ENCODE data around the gene CST6. TPM values are rescaled to one million over a fixed set of nuclear protein-coding genes. Genes with fewer than 3 reads are reported as not detected.
"Not testable (repeated sequence)": the region's sequence is repeated elsewhere in the genome, so short reads cannot be mapped to it uniquely, and the experiment has no call there.

Gene CST6
- total RNA-seq, 8 experiments from 2014 or later, result 0.46 to 0.81 TPM; not detected in 6

- WGBS, 10 experiments, result 33 to 100% (median 90%) methylated on average over 1 to 5 of the region's 5 CpGs; no CpG with 5 or more reads in 2 of the 10 experiments
- in situ Hi-C loops (cut with MboI; ENCODE audit: low pct_unique_long_range_greater_than_20kb in 2 of 9, low sequenced_read_pairs in 9 of 9, unreplicated experiment in 9 of 9), result loop anchor here in 4 of 9 experiments (25.0 kb wide), 2 partner anchors 105 to 280 kb away; partner anchors contain the start of genes KAT5 (in 3 of the 4), RNASEH2C (in 3 of the 4), CCDC85B (in 1 of the 4) and CTSW (in 1 of the 4)
- no peaks in the 10 kb centered on the region for H3K4me1 ChIP-seq (replicated peaks in 1 of 2)
- no peak overlapping the region for H3K27ac ChIP-seq
- no peak for ATAC-seq (replicated peaks in 6 of 8)
- H3K4me3 ChIP-seq, result no peak overlapping the region
Observed at GRCh38 chr11:65992056-65992455, 19.8 kb upstream of the CST6 start.

GRCh38 chr11:65997286-65997685, 14.5 kb upstream of the CST6 start:
- in situ Hi-C loops (cut with MboI; ENCODE audit: low pct_unique_long_range_greater_than_20kb in 2 of 9, low sequenced_read_pairs in 9 of 9, unreplicated experiment in 9 of 9), result loop anchor here in 4 of 9 experiments (25.0 kb wide), 2 partner anchors 110 to 285 kb away; partner anchors contain the start of genes KAT5 (in 3 of the 4), RNASEH2C (in 3 of the 4), CCDC85B (in 1 of the 4) and CTSW (in 1 of the 4)
- 50 to 100% (median 100%) methylated on average over 1 to 2 of the region's 2 CpGs; no CpG with 5 or more reads in 2 of the 10 experiments for WGBS, 10 experiments
- ATAC-seq (replicated peaks in 6 of 8), result no peak
- Histone ChIP-seq H3K27ac (no peak overlapping the region), H3K4me1 (replicated peaks in 1 of 2) (peaks cover 3 to 6% of the 10 kb centered on the region in 2 donors), H3K4me3 (no peak overlapping the region)

- WGBS, 10 experiments, result 0 to 3% (median 0%) methylated on average over 5 to 29 of the region's 55 CpGs; no CpG with 5 or more reads in 3 of the 10 experiments
- ATAC-seq (replicated peaks in 6 of 8), result peak; percentile 81 to 89 (median 85)
- in situ Hi-C loops (cut with MboI; ENCODE audit: low pct_unique_long_range_greater_than_20kb in 2 of 9, low sequenced_read_pairs in 9 of 9, unreplicated experiment in 9 of 9), result no loop called here
Observed at GRCh38 chr11:66001942-66002647, 9.7 kb upstream of the CST6 start, which contains the start of the genes BANF1 and EIF1AD. TSS of gene BANF1 (plus strand) at chr11:66002503. CDS start at chr11:66003251, 748 bp downstream. TSS of gene EIF1AD (minus strand) at chr11:66002157. CDS start at chr11:66000389, 1,768 bp downstream.

GRCh38 chr11:66002648-66003225, 9.1 kb upstream of the CST6 start:
- Histone ChIP-seq H3K4me1 (replicated peaks in 1 of 2) (peaks cover 8 to 10% of the 10 kb centered on the region in 2 donors), H3K4me3 (peak overlapping the region; percentile 69 to 83 (median 75)), H3K27ac (peak overlapping the region; percentile 97 to 99)
- in situ Hi-C loops (cut with MboI; ENCODE audit: low pct_unique_long_range_greater_than_20kb in 2 of 9, low sequenced_read_pairs in 9 of 9, unreplicated experiment in 9 of 9), result no loop called here
- peak in 5 of 8 experiments; percentile 58 to 72 (median 62) for ATAC-seq (replicated peaks in 6 of 8)
- 0% methylated on average over 1 to 6 of the region's 40 CpGs; no CpG with 5 or more reads in 4 of the 10 experiments for WGBS, 10 experiments

More at GRCh38 chr11:66001942-66002647, 9.7 kb upstream of the CST6 start, which contains the start of the genes BANF1 and EIF1AD:
- Histone ChIP-seq H3K4me1 (replicated peaks in 1 of 2) (peaks cover 8 to 10% of the 10 kb centered on the region in 2 donors), H3K4me3 (peak within 1 kb of the TSS; percentile 69 to 83 (median 75)), H3K27ac (peak within 1 kb of the TSS; percentile 97 to 99)

- H3K27ac ChIP-seq, result peak overlapping the region; percentile 97 to 99
- in situ Hi-C loops (cut with MboI; ENCODE audit: low pct_unique_long_range_greater_than_20kb in 2 of 9, low sequenced_read_pairs in 9 of 9, unreplicated experiment in 9 of 9), result no loop called here
- peak overlapping the region; percentile 69 to 83 (median 75) for H3K4me3 ChIP-seq
- ATAC-seq (replicated peaks in 6 of 8), result no peak
- WGBS, 10 experiments, result 33 to 100% (median 100%) methylated on average over 1 to 2 of the region's 6 CpGs; no CpG with 5 or more reads in 6 of the 10 experiments
- H3K4me1 ChIP-seq (replicated peaks in 1 of 2), result peaks cover 8 to 10% of the 10 kb centered on the region in 2 donors
Observed at GRCh38 chr11:66003291-66003690, 8.5 kb upstream of the CST6 start.

GRCh38 chr11:66004186-66004585, 7.6 kb upstream of the CST6 start:
- Histone ChIP-seq H3K27ac (no peak overlapping the region), H3K4me3 (no peak overlapping the region), H3K4me1 (replicated peaks in 1 of 2) (peaks cover 8 to 14% of the 10 kb centered on the region in 2 donors)
- in situ Hi-C loops (cut with MboI; ENCODE audit: low pct_unique_long_range_greater_than_20kb in 2 of 9, low sequenced_read_pairs in 9 of 9, unreplicated experiment in 9 of 9), result no loop called here
- 80 to 97% (median 90%) methylated on average over 1 to 4 of the region's 4 CpGs; no CpG with 5 or more reads in 7 of the 10 experiments for WGBS, 10 experiments
- ATAC-seq (replicated peaks in 6 of 8), result no peak

- in situ Hi-C loops (cut with MboI; ENCODE audit: low pct_unique_long_range_greater_than_20kb in 2 of 9, low sequenced_read_pairs in 9 of 9, unreplicated experiment in 9 of 9), result no loop called here
- 76 to 100% (median 87%) methylated on average over 1 to 10 of the region's 13 CpGs; no CpG with 5 or more reads in 1 of the 10 experiments for WGBS, 10 experiments
Observed at GRCh38 chr11:66006134-66006890, 5.5 kb upstream of the CST6 start.

GRCh38 chr11:66006891-66007176, 5.0 kb upstream of the CST6 start:
- Histone ChIP-seq H3K4me1 (replicated peaks in 1 of 2) (peaks cover 5 to 9% of the 10 kb centered on the region in 2 donors), H3K27ac (no peak overlapping the region), H3K4me3 (no peak overlapping the region)
- WGBS, 10 experiments, result 40% methylated on average over 1 of the region's 4 CpGs; no CpG with 5 or more reads in 9 of the 10 experiments
- in situ Hi-C loops (cut with MboI; ENCODE audit: low pct_unique_long_range_greater_than_20kb in 2 of 9, low sequenced_read_pairs in 9 of 9, unreplicated experiment in 9 of 9), result no loop called here
- ATAC-seq (replicated peaks in 6 of 8), result no peak

More at GRCh38 chr11:66006134-66006890, 5.5 kb upstream of the CST6 start:
- Histone ChIP-seq H3K27ac (no peak overlapping the region), H3K4me3 (no peak overlapping the region), H3K4me1 (replicated peaks in 1 of 2) (peaks cover 5 to 9% of the 10 kb centered on the region in 2 donors)
- no peak for ATAC-seq (replicated peaks in 6 of 8)

- 0 to 100% (median 77%) methylated on average over 1 to 3 of the region's 5 CpGs; no CpG with 5 or more reads in 6 of the 10 experiments for WGBS, 10 experiments
- Histone ChIP-seq H3K4me3 (no peak overlapping the region), H3K4me1 (replicated peaks in 1 of 2) (peaks cover 5 to 9% of the 10 kb centered on the region in 2 donors), H3K27ac (no peak overlapping the region)
- in situ Hi-C loops (cut with MboI; ENCODE audit: low pct_unique_long_range_greater_than_20kb in 2 of 9, low sequenced_read_pairs in 9 of 9, unreplicated experiment in 9 of 9), result no loop called here
- ATAC-seq (replicated peaks in 6 of 8), result no peak
Observed at GRCh38 chr11:66007201-66007634, 4.6 kb upstream of the CST6 start.

GRCh38 chr11:66008095-66008467, 3.7 kb upstream of the CST6 start:
- ATAC-seq (replicated peaks in 6 of 8), result no peak
- in situ Hi-C loops (cut with MboI; ENCODE audit: low pct_unique_long_range_greater_than_20kb in 2 of 9, low sequenced_read_pairs in 9 of 9, unreplicated experiment in 9 of 9), result no loop called here
- peaks cover 3 to 8% of the 10 kb centered on the region in 2 donors for H3K4me1 ChIP-seq (replicated peaks in 1 of 2)
- H3K27ac ChIP-seq, result peak overlapping the region in 1 of 2 donors; percentile 35
- H3K4me3 ChIP-seq, result no peak overlapping the region
- WGBS, 10 experiments, result 86 to 100% (median 100%) methylated on average over 1 to 2 of the region's 2 CpGs; no CpG with 5 or more reads in 6 of the 10 experiments

GRCh38 chr11:66008468-66009101, 3.2 kb upstream of the CST6 start:
- 0 to 60% (median 26%) methylated on average over 1 to 6 of the region's 10 CpGs; no CpG with 5 or more reads in 2 of the 10 experiments for WGBS, 10 experiments
- peak in 7 of 8 experiments; percentile 35 to 86 (median 50) for ATAC-seq (replicated peaks in 6 of 8)
- peak overlapping the region in 1 of 2 donors; percentile 35 for H3K27ac ChIP-seq
- peaks cover 0 to 4% of the 10 kb centered on the region in 2 donors for H3K4me1 ChIP-seq (replicated peaks in 1 of 2)
- no peak overlapping the region for H3K4me3 ChIP-seq
- in situ Hi-C loops (cut with MboI; ENCODE audit: low pct_unique_long_range_greater_than_20kb in 2 of 9, low sequenced_read_pairs in 9 of 9, unreplicated experiment in 9 of 9), result no loop called here

GRCh38 chr11:66010036-66010435, 1.8 kb upstream of the CST6 start:
- ATAC-seq (replicated peaks in 6 of 8); H3K27ac ChIP-seq; H3K4me3 ChIP-seq; H3K4me1 ChIP-seq (replicated peaks in 1 of 2); in situ Hi-C loops (cut with MboI; ENCODE audit: low pct_unique_long_range_greater_than_20kb in 2 of 9, low sequenced_read_pairs in 9 of 9, unreplicated experiment in 9 of 9): not testable (repeated sequence)
- WGBS, 10 experiments, result 80 to 100% (median 100%) methylated on average over 1 to 3 of the region's 4 CpGs; no CpG with 5 or more reads in 7 of the 10 experiments
